Erythroblast (primary cell): ENCODE measurements around the gene RPL31.

ENCODE experiments used
- GATA1 ChIP-seq: IDR thresholded peaks from 2 replicates; pipeline ENCODE4 v1.6.1; 2011; ENCODE audit warnings: low read depth, mild to moderate bottlenecking, control low read depth, low read length, moderate library complexity
- POLR2A ChIP-seq: IDR thresholded peaks from 2 replicates; pipeline ENCODE4 v1.6.1; 2011; ENCODE audit warnings: mild to moderate bottlenecking, low read length

- TF ChIP-seq POLR2A (no peak), GATA1 (no peak)
These were observed 11.3 kb upstream of the RPL31 start for GRCh38 chr2:100990650-100991403.
